ENCODE measurements around the gene SV2C. TPM values are rescaled to one million over a fixed set of nuclear protein-coding genes. Genes with fewer than 3 reads are reported as not detected.

Gene SV2C
- total and polyA plus RNA-seq, 4 donors: 0.01 to 0.40 (median 0.37) TPM; not detected in 1

DNA sequence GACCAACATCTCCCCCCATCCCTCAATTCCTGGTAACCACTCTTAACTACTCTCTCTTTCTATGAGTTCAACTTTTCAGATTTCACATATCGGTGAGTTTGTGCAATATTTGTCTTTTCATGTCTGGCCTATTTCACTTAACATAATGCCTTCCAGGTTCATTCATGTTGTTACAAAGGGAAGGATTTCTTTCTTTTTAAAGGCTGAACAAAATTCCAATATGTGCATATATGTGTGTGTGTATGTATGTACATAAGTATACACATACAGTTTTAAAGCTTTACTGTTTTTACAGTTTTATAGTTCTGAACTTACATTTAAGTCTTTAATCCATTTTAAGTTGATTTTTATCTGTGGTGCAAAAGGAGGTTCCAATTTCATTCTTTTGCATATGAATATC, 130.7 kb downstream of the SV2C start:
- H3K36me3 ChIP-seq (ENCODE audit: control insufficient read depth in 4 of 4, insufficient read depth in 4 of 4, low read length in 4 of 4): no peaks in the 10 kb centered on the region
- H3K9me3 ChIP-seq (ENCODE audit: control insufficient read depth in 4 of 4, insufficient read depth in 3 of 4, low read length in 3 of 4): peaks cover 0 to 3% (median 0%) of the 10 kb centered on the region in 4 donors
- 74 to 89% methylated on average over 1 of the region's 1 CpG for WGBS, 2 donors
- TF ChIP-seq, protein P1, sequence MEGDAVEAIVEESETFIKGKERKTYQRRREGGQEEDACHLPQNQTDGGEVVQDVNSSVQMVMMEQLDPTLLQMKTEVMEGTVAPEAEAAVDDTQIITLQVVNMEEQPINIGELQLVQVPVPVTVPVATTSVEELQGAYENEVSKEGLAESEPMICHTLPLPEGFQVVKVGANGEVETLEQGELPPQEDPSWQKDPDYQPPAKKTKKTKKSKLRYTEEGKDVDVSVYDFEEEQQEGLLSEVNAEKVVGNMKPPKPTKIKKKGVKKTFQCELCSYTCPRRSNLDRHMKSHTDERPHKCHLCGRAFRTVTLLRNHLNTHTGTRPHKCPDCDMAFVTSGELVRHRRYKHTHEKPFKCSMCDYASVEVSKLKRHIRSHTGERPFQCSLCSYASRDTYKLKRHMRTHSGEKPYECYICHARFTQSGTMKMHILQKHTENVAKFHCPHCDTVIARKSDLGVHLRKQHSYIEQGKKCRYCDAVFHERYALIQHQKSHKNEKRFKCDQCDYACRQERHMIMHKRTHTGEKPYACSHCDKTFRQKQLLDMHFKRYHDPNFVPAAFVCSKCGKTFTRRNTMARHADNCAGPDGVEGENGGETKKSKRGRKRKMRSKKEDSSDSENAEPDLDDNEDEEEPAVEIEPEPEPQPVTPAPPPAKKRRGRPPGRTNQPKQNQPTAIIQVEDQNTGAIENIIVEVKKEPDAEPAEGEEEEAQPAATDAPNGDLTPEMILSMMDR (IDR thresholded peaks at IDR 0.05; ENCODE audit: control extremely low read depth, extremely low read depth): no peak
- H3K4me3 ChIP-seq: no peak overlapping the region
- H3K4me1 ChIP-seq (ENCODE audit: control insufficient read depth in 5 of 5, insufficient read depth in 5 of 5, low read length in 5 of 5): no peaks in the 10 kb centered on the region
- no peak overlapping the region for H3K27ac ChIP-seq (ENCODE audit: low read depth in 1 of 2, low read length in 1 of 2)
- H3K9ac ChIP-seq (ENCODE audit: insufficient read depth in 1 of 2, low read length in 2 of 2): no peak overlapping the region
- DNase-seq: no peak
- no peak for ATAC-seq (ENCODE audit: insufficient read depth, low FRiP score)
- peaks cover 0 to 5% (median 0%) of the 10 kb centered on the region in 3 donors for H3K27me3 ChIP-seq (ENCODE audit: control insufficient read depth in 3 of 3, insufficient read depth in 3 of 3, low read length in 2 of 3)

DNA sequence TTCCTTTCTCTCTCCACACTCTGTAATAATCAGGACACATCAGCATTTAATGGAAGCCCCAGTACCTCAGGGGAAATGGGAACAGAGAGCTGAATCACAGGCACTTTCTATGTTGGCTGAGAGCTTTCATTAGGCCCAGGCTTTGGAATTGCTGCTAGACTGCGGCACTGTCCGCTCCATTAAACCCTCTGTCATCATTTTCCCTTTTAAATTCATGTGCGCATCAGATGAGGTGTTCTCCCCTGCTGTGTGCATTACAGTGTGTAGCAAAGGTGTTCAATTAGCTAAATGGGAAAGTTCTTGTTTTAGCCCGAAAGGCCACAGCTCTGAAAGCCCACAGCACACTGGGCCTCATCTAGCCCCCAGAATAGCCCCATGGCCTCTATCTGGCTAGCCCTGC, 133.6 kb downstream of the SV2C start:
- WGBS, 2 donors: 93 to 98% methylated on average over 4 of the region's 4 CpGs
- ATAC-seq (ENCODE audit: insufficient read depth, low FRiP score): no peak

DNA sequence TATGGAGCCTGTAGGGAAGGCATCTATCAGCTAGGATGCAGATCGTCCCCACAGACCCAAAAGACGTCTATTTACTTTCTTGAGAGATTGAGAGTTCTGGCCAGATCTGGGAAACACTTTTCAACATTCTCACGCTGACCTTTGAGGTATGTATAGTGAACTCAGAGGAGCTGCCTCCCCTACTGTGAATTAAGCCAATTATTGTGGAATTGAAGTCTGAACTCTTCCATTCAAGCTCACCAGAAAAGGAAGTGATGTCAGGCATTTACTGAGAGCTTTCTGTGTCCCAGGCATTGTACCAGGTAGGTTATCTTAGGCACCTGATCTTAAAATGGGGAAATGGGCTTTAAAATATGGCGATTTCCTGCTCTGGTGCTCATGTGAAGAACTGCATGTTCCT, 136.5 kb downstream of the SV2C start:
- DNase-seq (no peak), ATAC-seq (ENCODE audit: insufficient read depth, low FRiP score) (no peak)
- Histone ChIP-seq H3K27me3 (ENCODE audit: control insufficient read depth in 3 of 3, insufficient read depth in 3 of 3, low read length in 2 of 3) (peaks cover 0 to 5% (median 0%) of the 10 kb centered on the region in 3 donors), H3K4me3 (no peak overlapping the region), H3K9ac (ENCODE audit: insufficient read depth in 1 of 2, low read length in 2 of 2) (no peak overlapping the region), H3K27ac (ENCODE audit: low read depth in 1 of 2, low read length in 1 of 2) (no peak overlapping the region), H3K36me3 (ENCODE audit: control insufficient read depth in 4 of 4, insufficient read depth in 4 of 4, low read length in 4 of 4) (no peaks in the 10 kb centered on the region), H3K9me3 (ENCODE audit: control insufficient read depth in 4 of 4, insufficient read depth in 3 of 4, low read length in 3 of 4) (no peaks in the 10 kb centered on the region), H3K4me1 (ENCODE audit: control insufficient read depth in 5 of 5, insufficient read depth in 5 of 5, low read length in 5 of 5) (no peaks in the 10 kb centered on the region)
- WGBS, 2 donors: 82 to 87% methylated on average over 4 of the region's 4 CpGs
- TF ChIP-seq, protein P1 (IDR thresholded peaks at IDR 0.05; ENCODE audit: control extremely low read depth, extremely low read depth): no peak

More for the DNA sequence above, 133.6 kb downstream of the SV2C start:
- H3K36me3 ChIP-seq (ENCODE audit: control insufficient read depth in 4 of 4, insufficient read depth in 4 of 4, low read length in 4 of 4): no peaks in the 10 kb centered on the region
- no peaks in the 10 kb centered on the region for H3K4me1 ChIP-seq (ENCODE audit: control insufficient read depth in 5 of 5, insufficient read depth in 5 of 5, low read length in 5 of 5)
- H3K9ac ChIP-seq (ENCODE audit: insufficient read depth in 1 of 2, low read length in 2 of 2): no peak overlapping the region
- TF ChIP-seq, protein P1 (IDR thresholded peaks at IDR 0.05; ENCODE audit: control extremely low read depth, extremely low read depth): no peak
- no peaks in the 10 kb centered on the region for H3K9me3 ChIP-seq (ENCODE audit: control insufficient read depth in 4 of 4, insufficient read depth in 3 of 4, low read length in 3 of 4)
- peaks cover 0 to 5% (median 0%) of the 10 kb centered on the region in 3 donors for H3K27me3 ChIP-seq (ENCODE audit: control insufficient read depth in 3 of 3, insufficient read depth in 3 of 3, low read length in 2 of 3)
- H3K27ac ChIP-seq (ENCODE audit: low read depth in 1 of 2, low read length in 1 of 2): no peak overlapping the region
- no peak for DNase-seq
- H3K4me3 ChIP-seq: no peak overlapping the region

- Histone ChIP-seq H3K36me3 (ENCODE audit: control insufficient read depth in 4 of 4, insufficient read depth in 4 of 4, low read length in 4 of 4) (no peaks in the 10 kb centered on the region), H3K4me1 (ENCODE audit: control insufficient read depth in 5 of 5, insufficient read depth in 5 of 5, low read length in 5 of 5) (no peaks in the 10 kb centered on the region), H3K9me3 (ENCODE audit: control insufficient read depth in 4 of 4, insufficient read depth in 3 of 4, low read length in 3 of 4) (no peaks in the 10 kb centered on the region), H3K4me3 (no peak overlapping the region), H3K9ac (ENCODE audit: insufficient read depth in 1 of 2, low read length in 2 of 2) (no peak overlapping the region), H3K27me3 (ENCODE audit: control insufficient read depth in 3 of 3, insufficient read depth in 3 of 3, low read length in 2 of 3) (no peaks in the 10 kb centered on the region), H3K27ac (ENCODE audit: low read depth in 1 of 2, low read length in 1 of 2) (no peak overlapping the region)
- ATAC-seq (ENCODE audit: insufficient read depth, low FRiP score): no peak
- TF ChIP-seq, protein P1 (IDR thresholded peaks at IDR 0.05; ENCODE audit: control extremely low read depth, extremely low read depth): no peak
- DNase-seq: no peak
- WGBS, 2 donors: 72 to 86% methylated on average over 4 of the region's 4 CpGs
Observed at GRCh38 chr5:76221311-76221710, 138.1 kb downstream of the SV2C start.
